HEK293 (cell line): Measurements from ENCODE around the gene OR10H4.

Experiments used
- KLF1 ChIP-seq: fragments of 450-650 bp; formaldehyde crosslinking; IDR thresholded peaks from 2 replicates; pipeline ENCODE4 v1.5.1; 2016; ENCODE audit warnings: missing biosample characterization, missing genetic modification characterization
- OVOL3 ChIP-seq: fragments of 450-650 bp; formaldehyde crosslinking; IDR thresholded peaks from 2 replicates; pipeline ENCODE4 v1.5.1; 2016; ENCODE audit warnings: missing biosample characterization, missing genetic modification characterization
- ZNF214 ChIP-seq: fragments of 450-650 bp; formaldehyde crosslinking; IDR thresholded peaks from 2 replicates; pipeline ENCODE4 v1.5.1; 2017; ENCODE audit warnings: missing biosample characterization, mild to moderate bottlenecking, missing genetic modification characterization, borderline replicate concordance
- TF ChIP-seq, protein P1 (sequence below): fragments of 450-650 bp; formaldehyde crosslinking; IDR thresholded peaks from 2 replicates; pipeline ENCODE4 v1.5.1; 2016; ENCODE audit warnings: missing biosample characterization, missing genetic modification characterization
- TF ChIP-seq, protein P2 (sequence below): fragments of 450-650 bp; formaldehyde crosslinking; IDR thresholded peaks from 2 replicates; pipeline ENCODE4 v1.5.1; 2016; ENCODE audit warnings: missing biosample characterization, missing genetic modification characterization

- TF ChIP-seq, protein P1, sequence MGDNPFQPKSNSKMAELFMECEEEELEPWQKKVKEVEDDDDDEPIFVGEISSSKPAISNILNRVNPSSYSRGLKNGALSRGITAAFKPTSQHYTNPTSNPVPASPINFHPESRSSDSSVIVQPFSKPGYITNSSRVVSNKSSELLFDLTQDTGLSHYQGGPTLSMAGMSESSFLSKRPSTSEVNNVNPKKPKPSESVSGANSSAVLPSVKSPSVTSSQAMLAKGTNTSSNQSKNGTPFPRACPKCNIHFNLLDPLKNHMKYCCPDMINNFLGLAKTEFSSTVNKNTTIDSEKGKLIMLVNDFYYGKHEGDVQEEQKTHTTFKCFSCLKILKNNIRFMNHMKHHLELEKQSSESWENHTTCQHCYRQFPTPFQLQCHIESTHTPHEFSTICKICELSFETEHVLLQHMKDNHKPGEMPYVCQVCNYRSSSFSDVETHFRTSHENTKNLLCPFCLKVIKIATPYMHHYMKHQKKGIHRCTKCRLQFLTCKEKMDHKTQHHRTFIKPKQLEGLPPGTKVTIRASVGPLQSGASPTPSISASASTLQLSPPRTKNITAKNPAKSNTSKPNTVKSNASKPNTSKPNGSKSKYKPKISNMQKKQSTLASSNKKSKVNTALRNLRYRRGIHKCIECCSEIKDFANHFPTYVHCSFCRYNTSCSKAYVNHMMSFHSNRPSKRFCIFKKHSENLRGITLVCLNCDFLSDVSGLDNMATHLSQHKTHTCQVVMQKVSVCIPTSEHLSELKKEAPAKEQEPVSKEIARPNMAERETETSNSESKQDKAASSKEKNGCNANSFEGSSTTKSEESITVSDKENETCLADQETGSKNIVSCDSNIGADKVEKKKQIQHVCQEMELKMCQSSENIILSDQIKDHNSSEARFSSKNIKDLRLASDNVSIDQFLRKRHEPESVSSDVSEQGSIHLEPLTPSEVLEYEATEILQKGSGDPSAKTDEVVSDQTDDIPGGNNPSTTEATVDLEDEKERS (tag by site-specific recombination): no peak
- TF ChIP-seq, protein P2, sequence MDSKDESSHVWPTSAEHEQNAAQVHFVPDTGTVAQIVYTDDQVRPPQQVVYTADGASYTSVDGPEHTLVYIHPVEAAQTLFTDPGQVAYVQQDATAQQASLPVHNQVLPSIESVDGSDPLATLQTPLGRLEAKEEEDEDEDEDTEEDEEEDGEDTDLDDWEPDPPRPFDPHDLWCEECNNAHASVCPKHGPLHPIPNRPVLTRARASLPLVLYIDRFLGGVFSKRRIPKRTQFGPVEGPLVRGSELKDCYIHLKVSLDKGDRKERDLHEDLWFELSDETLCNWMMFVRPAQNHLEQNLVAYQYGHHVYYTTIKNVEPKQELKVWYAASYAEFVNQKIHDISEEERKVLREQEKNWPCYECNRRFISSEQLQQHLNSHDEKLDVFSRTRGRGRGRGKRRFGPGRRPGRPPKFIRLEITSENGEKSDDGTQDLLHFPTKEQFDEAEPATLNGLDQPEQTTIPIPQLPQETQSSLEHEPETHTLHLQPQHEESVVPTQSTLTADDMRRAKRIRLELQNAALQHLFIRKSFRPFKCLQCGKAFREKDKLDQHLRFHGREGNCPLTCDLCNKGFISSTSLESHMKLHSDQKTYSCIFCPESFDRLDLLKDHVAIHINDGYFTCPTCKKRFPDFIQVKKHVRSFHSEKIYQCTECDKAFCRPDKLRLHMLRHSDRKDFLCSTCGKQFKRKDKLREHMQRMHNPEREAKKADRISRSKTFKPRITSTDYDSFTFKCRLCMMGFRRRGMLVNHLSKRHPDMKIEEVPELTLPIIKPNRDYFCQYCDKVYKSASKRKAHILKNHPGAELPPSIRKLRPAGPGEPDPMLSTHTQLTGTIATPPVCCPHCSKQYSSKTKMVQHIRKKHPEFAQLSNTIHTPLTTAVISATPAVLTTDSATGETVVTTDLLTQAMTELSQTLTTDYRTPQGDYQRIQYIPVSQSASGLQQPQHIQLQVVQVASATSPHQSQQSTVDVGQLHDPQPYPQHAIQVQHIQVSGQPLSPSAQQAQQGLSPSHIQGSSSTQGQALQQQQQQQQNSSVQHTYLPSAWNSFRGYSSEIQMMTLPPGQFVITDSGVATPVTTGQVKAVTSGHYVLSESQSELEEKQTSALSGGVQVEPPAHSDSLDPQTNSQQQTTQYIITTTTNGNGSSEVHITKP (tag by site-specific recombination): no peak
- TF ChIP-seq OVOL3 (tag by site-specific recombination) (no peak), ZNF214 (tag by site-specific recombination) (no peak), KLF1 (no peak)
These were observed 13.6 kb upstream of the OR10H4 start for GRCh38 chr19:15935167-15935702.
